ENCODE data around the gene LZTFL1. TPM values are rescaled to one million over a fixed set of nuclear protein-coding genes. Genes with fewer than 3 reads are reported as not detected.

LZTFL1 gene
- total and polyA plus RNA-seq, 2 donors (not counting 3 experiments of a cell fraction or from before 2014, with no cell fraction given), result 18.2 to 26.1 TPM

DNA sequence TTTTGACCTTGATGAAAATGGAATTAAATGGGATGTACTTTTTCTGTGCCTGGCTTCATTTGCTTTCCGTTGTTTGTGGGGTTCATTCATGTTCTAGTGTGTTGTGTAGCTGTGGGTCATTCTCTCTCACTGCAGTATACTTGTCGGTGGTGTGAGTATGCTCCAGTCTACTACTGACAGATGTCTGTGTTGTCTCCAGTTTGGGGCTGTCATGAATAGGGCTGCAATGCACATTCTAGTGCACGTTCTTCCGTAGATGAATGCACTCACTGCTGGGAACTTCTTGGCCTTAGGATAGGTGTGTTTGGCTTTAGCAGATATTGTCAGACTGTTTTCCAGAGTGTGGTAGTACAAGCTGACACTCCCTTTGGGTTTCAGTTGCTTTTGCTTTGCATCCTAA is 43.9 kb downstream of the LZTFL1 start:
- no peak for FAIRE-seq
- peaks cover 52 to 55% of the 10 kb centered on the region in 2 experiments for H3K27me3 ChIP-seq (ENCODE audit: control insufficient read depth in 2 of 2, insufficient read depth in 2 of 2, low read length in 2 of 2)

More for the DNA sequence above, 43.9 kb downstream of the LZTFL1 start:
- CTCF ChIA-PET, result no interaction called here
- no peaks in the 10 kb centered on the region for H3K9me1 ChIP-seq (replicated peaks; ENCODE audit: control insufficient read depth, extremely low read depth, insufficient read depth, low read length)
- no peak overlapping the region for H3K4me2 ChIP-seq (ENCODE audit: insufficient read depth, low read length)
- H3K4me1 ChIP-seq (ENCODE audit: control insufficient read depth, extremely low read depth, insufficient read depth, low read length), result peaks cover 8% of the 10 kb centered on the region
- BruUV-seq (replicated peaks), result no TSS peak
- H3K36me3 ChIP-seq (ENCODE audit: control insufficient read depth in 2 of 2, extremely low read depth in 1 of 2, insufficient read depth in 2 of 2, low read length in 2 of 2), result no peaks in the 10 kb centered on the region
- H3K9me3 ChIP-seq (replicated peaks; ENCODE audit: control insufficient read depth, insufficient read depth, low read length), result no peaks in the 10 kb centered on the region
- intact Hi-C loops (cut with micrococcal nuclease), result no loop called here
- no peak overlapping the region for H3K9ac ChIP-seq (replicated peaks; ENCODE audit: extremely low read depth, insufficient read depth, low read length)
- POLR2A ChIA-PET, result no interaction called here
- H2AFZ ChIP-seq (ENCODE audit: low read depth, low read length), result no peak overlapping the region
- no peaks in the 10 kb centered on the region for H4K20me1 ChIP-seq (replicated peaks; ENCODE audit: control insufficient read depth, extremely low read depth, insufficient read depth, low read length)
- TF ChIP-seq, protein P1, sequence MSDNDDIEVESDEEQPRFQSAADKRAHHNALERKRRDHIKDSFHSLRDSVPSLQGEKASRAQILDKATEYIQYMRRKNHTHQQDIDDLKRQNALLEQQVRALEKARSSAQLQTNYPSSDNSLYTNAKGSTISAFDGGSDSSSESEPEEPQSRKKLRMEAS (IDR thresholded peaks at IDR 0.05; ENCODE audit: insufficient read depth, insufficient read length), result no peak
- TF ChIP-seq EZH2 (IDR thresholded peaks at IDR 0.05; ENCODE audit: borderline replicate concordance, low read depth, low read length, severe bottlenecking) (no peak), FOS (IDR thresholded peaks at IDR 0.05; ENCODE audit: borderline replicate concordance, insufficient read depth, low read length) (no peak), GATA2 (IDR thresholded peaks at IDR 0.05; ENCODE audit: insufficient read depth, insufficient read length, low read depth, low read length) (no peak), POLR2AphosphoS5 (IDR thresholded peaks at IDR 0.05; ENCODE audit: insufficient read depth, low read depth, low read length) (no peak), MYC (IDR thresholded peaks at IDR 0.05; ENCODE audit: low read depth, low read length) (no peak), POLR2A (IDR thresholded peaks at IDR 0.05; ENCODE audit: low read depth, low read length) (no peak), JUN (IDR thresholded peaks at IDR 0.05; ENCODE audit: borderline replicate concordance, insufficient read depth, insufficient read length, low read depth) (no peak)
- TF ChIP-seq, protein P2, sequence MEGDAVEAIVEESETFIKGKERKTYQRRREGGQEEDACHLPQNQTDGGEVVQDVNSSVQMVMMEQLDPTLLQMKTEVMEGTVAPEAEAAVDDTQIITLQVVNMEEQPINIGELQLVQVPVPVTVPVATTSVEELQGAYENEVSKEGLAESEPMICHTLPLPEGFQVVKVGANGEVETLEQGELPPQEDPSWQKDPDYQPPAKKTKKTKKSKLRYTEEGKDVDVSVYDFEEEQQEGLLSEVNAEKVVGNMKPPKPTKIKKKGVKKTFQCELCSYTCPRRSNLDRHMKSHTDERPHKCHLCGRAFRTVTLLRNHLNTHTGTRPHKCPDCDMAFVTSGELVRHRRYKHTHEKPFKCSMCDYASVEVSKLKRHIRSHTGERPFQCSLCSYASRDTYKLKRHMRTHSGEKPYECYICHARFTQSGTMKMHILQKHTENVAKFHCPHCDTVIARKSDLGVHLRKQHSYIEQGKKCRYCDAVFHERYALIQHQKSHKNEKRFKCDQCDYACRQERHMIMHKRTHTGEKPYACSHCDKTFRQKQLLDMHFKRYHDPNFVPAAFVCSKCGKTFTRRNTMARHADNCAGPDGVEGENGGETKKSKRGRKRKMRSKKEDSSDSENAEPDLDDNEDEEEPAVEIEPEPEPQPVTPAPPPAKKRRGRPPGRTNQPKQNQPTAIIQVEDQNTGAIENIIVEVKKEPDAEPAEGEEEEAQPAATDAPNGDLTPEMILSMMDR (IDR thresholded peaks at IDR 0.05; ENCODE audit: extremely low read depth in 1 of 2, insufficient read depth in 1 of 2, low read depth in 1 of 2, low read length in 2 of 2), result no peak
- dilution Hi-C loops (cut with MboI; ENCODE audit: extremely low pct_ligation_motif_present, low sequenced_read_pairs), result no loop called here
- H3K4me3 ChIP-seq (replicated peaks in 1 of 3; ENCODE audit: insufficient read depth in 1 of 3, low read depth in 1 of 3, low read length in 3 of 3), result no peak overlapping the region
- no peak overlapping the region for H3K27ac ChIP-seq (ENCODE audit: insufficient read depth, low read depth, low read length)
- no peak for DNase-seq (ENCODE audit: low read depth, low spot score)
- no peaks in the 10 kb centered on the region for H3K79me2 ChIP-seq (ENCODE audit: control insufficient read depth, insufficient read depth, low read length)
